Hepatocyte (in vitro differentiated cells): Measurements from ENCODE around the gene CPS1. TPM values are rescaled to one million over a fixed set of nuclear protein-coding genes. Genes with fewer than 3 reads are reported as not detected.

Experiments used
- DNase-seq: peaks from one replicate; pipeline ENCODE4 v3.0.0-alpha.2; 2016; ENCODE audit warnings: low spot score
- H2AFZ ChIP-seq: fragments of 200-600 bp; sonication (generic); 2 replicates; pipeline ENCODE4 v1.6.0; 2016; ENCODE audit warnings: antibody characterized with exemption, mild to moderate bottlenecking
- H3K27ac ChIP-seq: fragments of 200-600 bp; sonication (generic); 2 replicates; pipeline ENCODE4 v1.5.1; 2016; ENCODE audit warnings: mild to moderate bottlenecking
- H3K27me3 ChIP-seq: fragments of 200-600 bp; sonication (generic); 2 replicates; pipeline ENCODE4 v1.6.1; 2016
- H3K36me3 ChIP-seq: fragments of 200-600 bp; sonication (generic); replicated peaks from 2 replicates; pipeline ENCODE4 v1.5.1; 2016; ENCODE audit warnings: low read depth; ENCODE audit not compliant: insufficient read depth
- H3K4me1 ChIP-seq: fragments of 200-600 bp; sonication (generic); 2 replicates; pipeline ENCODE4 v1.5.1; 2016; ENCODE audit warnings: mild to moderate bottlenecking, moderate library complexity; ENCODE audit not compliant: insufficient read depth
- H3K4me2 ChIP-seq: fragments of 200-600 bp; sonication (generic); 2 replicates; pipeline ENCODE4 v1.6.0; 2016
- H3K4me3 ChIP-seq: fragments of 200-600 bp; sonication (generic); 2 replicates; pipeline ENCODE4 v1.5.1; 2016; ENCODE audit warnings: mild to moderate bottlenecking
- H3K79me2 ChIP-seq: fragments of 200-600 bp; sonication (generic); 2 replicates; pipeline ENCODE4 v1.6.0; 2017; ENCODE audit warnings: mild to moderate bottlenecking
- H3K9me2 ChIP-seq: fragments of 200-600 bp; sonication (generic); replicated peaks from 2 replicates; pipeline ENCODE4 v1.6.0; 2017; ENCODE audit warnings: mild to moderate bottlenecking; ENCODE audit not compliant: insufficient read depth
- H3K9me3 ChIP-seq: fragments of 200-600 bp; sonication (generic); 2 replicates; pipeline ENCODE4 v1.5.1; 2016; ENCODE audit warnings: low read depth, mild to moderate bottlenecking
- H4K20me1 ChIP-seq: fragments of 200-600 bp; sonication (generic); 2 replicates; pipeline ENCODE4 v1.6.0; 2016; ENCODE audit warnings: mild to moderate bottlenecking; ENCODE audit not compliant: insufficient read depth, poor library complexity, severe bottlenecking
- EZH2 ChIP-seq: fragments of 200-600 bp; sonication (generic); IDR thresholded peaks from 2 replicates; pipeline ENCODE4 v1.6.1; 2016; ENCODE audit warnings: antibody characterized with exemption, mild to moderate bottlenecking, borderline replicate concordance
- EZH2phosphoT487 ChIP-seq: fragments of 200-600 bp; sonication (generic); IDR thresholded peaks from one replicate; pipeline ENCODE4 v1.6.1; 2018; ENCODE audit warnings: antibody characterized with exemption, mild to moderate bottlenecking, low read depth, moderate library complexity; ENCODE audit not compliant: unreplicated experiment, severe bottlenecking
- WGBS: methylation state at CpG from one replicate; pipeline ENCODE4 v1.1.6; 2016; ENCODE audit warnings: low lambda C conversion rate; ENCODE audit errors: missing lambda C conversion rate; 5-methylcytosine and 5-hydroxymethylcytosine counted together
- polyA plus RNA-seq: library from polyadenylated mRNA; unstranded; fragments of >200 nt; fragmentation: Nextera tagmentation; extraction: Ambion mirVana; gene quantifications from 2 replicates; pipeline ENCODE4 v1.2.1, GENCODE V29; 2016
- total RNA-seq: library from RNA; depleted of rRNA; stranded (reverse); fragments of >200 nt; gene quantifications from 2 replicates; pipeline ENCODE4 v1.2.3, GENCODE V29; 2014
- TF ChIP-seq, protein P1 (sequence below): fragments of 200-600 bp; sonication (generic); IDR thresholded peaks from 2 replicates; pipeline ENCODE4 v1.5.1; 2016; ENCODE audit warnings: antibody characterized with exemption, mild to moderate bottlenecking; ENCODE audit not compliant: poor library complexity

The CPS1 gene
- total and polyA plus RNA-seq, 2 experiments from 2014 or later: 239 to 587 TPM

DNA sequence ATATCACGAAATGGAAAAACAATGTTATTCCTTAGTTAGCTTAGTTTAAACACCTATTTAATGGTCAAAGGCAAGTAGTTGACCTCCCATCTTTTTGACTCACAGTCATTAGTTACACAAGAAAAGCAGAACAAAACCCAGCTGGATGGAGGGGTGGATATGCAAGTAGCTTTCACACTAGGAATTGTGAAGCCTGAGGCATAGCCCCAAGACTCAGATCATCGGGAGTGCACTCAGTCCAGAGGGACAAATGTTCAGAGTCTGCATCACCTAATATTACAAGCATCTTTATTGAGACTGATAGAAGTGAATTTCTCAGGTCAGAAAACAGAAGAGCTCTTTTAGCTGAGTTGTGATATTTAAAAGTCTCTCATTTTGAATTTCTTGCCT, 15.5 kb upstream of the CPS1 start:
- peak overlapping the region; percentile 64 for H3K4me2 ChIP-seq
- no peak overlapping the region for H2AFZ ChIP-seq
- H3K79me2 ChIP-seq: peaks cover under 1% of the 10 kb centered on the region
- TF ChIP-seq, protein P1, sequence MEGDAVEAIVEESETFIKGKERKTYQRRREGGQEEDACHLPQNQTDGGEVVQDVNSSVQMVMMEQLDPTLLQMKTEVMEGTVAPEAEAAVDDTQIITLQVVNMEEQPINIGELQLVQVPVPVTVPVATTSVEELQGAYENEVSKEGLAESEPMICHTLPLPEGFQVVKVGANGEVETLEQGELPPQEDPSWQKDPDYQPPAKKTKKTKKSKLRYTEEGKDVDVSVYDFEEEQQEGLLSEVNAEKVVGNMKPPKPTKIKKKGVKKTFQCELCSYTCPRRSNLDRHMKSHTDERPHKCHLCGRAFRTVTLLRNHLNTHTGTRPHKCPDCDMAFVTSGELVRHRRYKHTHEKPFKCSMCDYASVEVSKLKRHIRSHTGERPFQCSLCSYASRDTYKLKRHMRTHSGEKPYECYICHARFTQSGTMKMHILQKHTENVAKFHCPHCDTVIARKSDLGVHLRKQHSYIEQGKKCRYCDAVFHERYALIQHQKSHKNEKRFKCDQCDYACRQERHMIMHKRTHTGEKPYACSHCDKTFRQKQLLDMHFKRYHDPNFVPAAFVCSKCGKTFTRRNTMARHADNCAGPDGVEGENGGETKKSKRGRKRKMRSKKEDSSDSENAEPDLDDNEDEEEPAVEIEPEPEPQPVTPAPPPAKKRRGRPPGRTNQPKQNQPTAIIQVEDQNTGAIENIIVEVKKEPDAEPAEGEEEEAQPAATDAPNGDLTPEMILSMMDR: no peak
- TF ChIP-seq EZH2phosphoT487 (no peak), EZH2 (no peak)
- H3K36me3 ChIP-seq: no peaks in the 10 kb centered on the region
- H3K4me3 ChIP-seq: no peak overlapping the region
- H3K27me3 ChIP-seq: no peaks in the 10 kb centered on the region
- H3K4me1 ChIP-seq: peaks cover 50% of the 10 kb centered on the region
- no peaks in the 10 kb centered on the region for H3K9me2 ChIP-seq
- 61% methylated on average over 2 of the region's 2 CpGs for WGBS
- no peaks in the 10 kb centered on the region for H3K9me3 ChIP-seq
- DNase-seq: no peak
- peak overlapping the region; percentile 56 for H3K27ac ChIP-seq
- no peaks in the 10 kb centered on the region for H4K20me1 ChIP-seq

DNA sequence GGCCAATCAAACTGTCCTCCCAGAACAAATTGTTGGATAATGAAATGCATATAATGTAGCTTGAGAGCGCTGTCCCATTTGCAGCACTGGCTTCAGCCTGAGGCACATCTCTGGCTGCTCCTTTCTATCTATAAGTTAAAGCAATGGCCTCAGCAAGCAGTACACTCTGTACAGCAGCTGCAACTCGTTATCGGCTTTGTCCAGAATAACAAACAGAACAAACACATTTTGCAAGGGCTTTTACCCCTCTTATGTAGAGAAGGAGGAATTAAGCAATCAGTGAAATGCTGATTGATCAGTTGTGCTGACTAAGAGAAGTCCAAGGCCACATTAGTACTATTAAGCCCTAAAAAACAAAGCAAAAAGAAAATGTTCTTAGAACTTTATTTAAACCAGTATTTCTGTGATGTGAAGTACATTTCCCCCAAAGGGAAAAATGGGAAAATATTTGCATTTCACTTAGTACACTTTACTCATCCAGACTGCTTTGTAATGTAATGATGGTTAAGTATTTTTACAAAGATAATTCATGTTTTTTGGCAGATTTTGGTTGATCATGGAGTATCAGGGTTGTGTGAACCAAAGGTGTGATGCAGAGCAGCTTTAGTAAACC, 15.0 kb upstream of the CPS1 start:
- H3K9me2 ChIP-seq: no peaks in the 10 kb centered on the region
- peak overlapping the region; percentile 1 for H2AFZ ChIP-seq
- TF ChIP-seq, protein P1: no peak
- TF ChIP-seq EZH2 (no peak), EZH2phosphoT487 (no peak)
- 16% methylated on average over 3 of the region's 3 CpGs for WGBS
- peak overlapping the region; percentile 64 for H3K4me2 ChIP-seq
- no peaks in the 10 kb centered on the region for H3K9me3 ChIP-seq
- no peaks in the 10 kb centered on the region for H3K27me3 ChIP-seq
- peaks cover 50% of the 10 kb centered on the region for H3K4me1 ChIP-seq
- no peaks in the 10 kb centered on the region for H3K36me3 ChIP-seq
- H3K79me2 ChIP-seq: peaks cover 3% of the 10 kb centered on the region
- no peaks in the 10 kb centered on the region for H4K20me1 ChIP-seq
- H3K4me3 ChIP-seq: no peak overlapping the region
- H3K27ac ChIP-seq: peak overlapping the region; percentile 56
- peak; percentile 45 for DNase-seq

DNA sequence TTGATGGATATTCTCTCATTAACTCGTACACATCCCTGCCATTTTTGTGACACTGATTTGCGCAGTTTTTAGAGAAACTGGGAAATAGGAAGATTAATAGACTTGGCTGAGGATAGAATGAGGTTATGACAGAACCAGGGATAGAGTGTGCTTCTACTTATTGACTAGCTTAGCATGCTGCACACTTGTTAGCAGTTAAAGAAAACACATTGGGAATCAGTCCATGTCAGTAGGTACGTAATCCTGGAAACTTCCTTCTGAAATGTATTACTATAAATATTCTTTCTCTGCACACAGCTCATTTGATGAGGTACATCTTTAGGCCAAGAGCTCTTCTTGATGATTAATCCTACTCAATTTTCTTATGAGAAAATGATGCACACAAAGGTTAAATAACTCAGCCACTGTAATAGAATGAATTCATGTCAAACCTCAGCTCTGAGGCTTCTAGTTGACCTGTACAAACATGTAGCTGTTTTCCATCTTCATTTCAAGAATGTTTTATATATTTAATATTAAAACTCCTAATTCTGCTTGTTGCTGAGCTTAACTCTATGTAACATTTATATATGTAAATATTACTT, 12.3 kb upstream of the CPS1 start:
- no peak for DNase-seq
- TF ChIP-seq, protein P1: no peak
- no peak for TF ChIP-seq EZH2
- no peak for TF ChIP-seq EZH2phosphoT487
- Histone ChIP-seq H3K4me1 (peaks cover 35% of the 10 kb centered on the region), H3K4me2 (no peak overlapping the region), H3K79me2 (peaks cover 17% of the 10 kb centered on the region), H3K36me3 (no peaks in the 10 kb centered on the region), H3K4me3 (no peak overlapping the region), H3K9me2 (no peaks in the 10 kb centered on the region), H2AFZ (no peak overlapping the region), H3K9me3 (no peaks in the 10 kb centered on the region), H4K20me1 (no peaks in the 10 kb centered on the region), H3K27me3 (no peaks in the 10 kb centered on the region), H3K27ac (peak overlapping the region; percentile 77)
- 97% methylated on average over 3 of the region's 3 CpGs for WGBS
